GM18499 (cell line): Measurements from ENCODE around the gene PRRT4.

Experiments used
- ATAC-seq: cut with Tn5 transposase; IDR thresholded peaks from one replicate; pipeline ENCODE4 v1.9.1; 2021; ENCODE audit warnings: moderate number of reproducible peaks; ENCODE audit not compliant: insufficient read depth, unreplicated experiment

PRRT4 gene

GRCh38 chr7:128361411-128362379 is at the start of gene PRRT4:
PRRT4 (minus strand) TSS chr7:128361690.
- no peak for ATAC-seq

GRCh38 chr7:128410451-128410753 is 48.9 kb upstream of the PRRT4 start:
- ATAC-seq = no peak

GRCh38 chr7:128409596-128410450 is 48.3 kb upstream of the PRRT4 start, which contains the start of gene IMPDH1:
IMPDH1 (minus strand) TSS chr7:128409982; CDS start chr7:128409901, 81 bp downstream.
- ATAC-seq = peak; percentile 38

- no peak for ATAC-seq
Measured at GRCh38 chr7:128408709-128409595, 47.5 kb upstream of the PRRT4 start.

GRCh38 chr7:128407751-128408708 is 46.5 kb upstream of the PRRT4 start:
- no peak for ATAC-seq

- ATAC-seq = no peak
Measured at GRCh38 chr7:128407233-128407589, 45.7 kb upstream of the PRRT4 start.

- no peak for ATAC-seq
Measured at GRCh38 chr7:128406314-128407232, 45.1 kb upstream of the PRRT4 start.

- no peak for ATAC-seq
Measured at GRCh38 chr7:128405471-128406313, 44.2 kb upstream of the PRRT4 start.

- no peak for ATAC-seq
Measured at GRCh38 chr7:128404886-128405470, 43.5 kb upstream of the PRRT4 start.

- no peak for ATAC-seq
Measured at GRCh38 chr7:128404143-128404681, 42.7 kb upstream of the PRRT4 start.

GRCh38 chr7:128403676-128404075 is 42.2 kb upstream of the PRRT4 start:
- ATAC-seq = no peak

GRCh38 chr7:128402356-128402755 is 40.9 kb upstream of the PRRT4 start:
- ATAC-seq = no peak

- ATAC-seq = no peak
Measured at GRCh38 chr7:128400566-128400965, 39.1 kb upstream of the PRRT4 start.

- no peak for ATAC-seq
Measured at GRCh38 chr7:128399991-128400390, 38.5 kb upstream of the PRRT4 start.

GRCh38 chr7:128398841-128399135 is 37.3 kb upstream of the PRRT4 start:
- no peak for ATAC-seq

- ATAC-seq = no peak
Measured at GRCh38 chr7:128398016-128398840, 36.7 kb upstream of the PRRT4 start.
